Neural cell (in vitro differentiated cells): ENCODE results near the gene FARP1. TPM values are rescaled to one million over a fixed set of nuclear protein-coding genes. Genes with fewer than 3 reads are reported as not detected.

ENCODE experiments used
- H2AFZ ChIP-seq: fragments of 200-600, 300-800 bp; sonication (generic), shearing (Covaris generic); 2 replicates; pipeline ENCODE4 v1.6.0; 2014; ENCODE audit warnings: low read depth, mild to moderate bottlenecking, antibody characterized with exemption, low read length, moderate library complexity
- H3F3A ChIP-seq: fragments of 200-600 bp; shearing (Covaris generic); 2 replicates; pipeline ENCODE4 v1.6.1; 2016; ENCODE audit warnings: mild to moderate bottlenecking, moderate library complexity, mixed read lengths, antibody characterized with exemption, low read length; ENCODE audit not compliant: insufficient read depth, poor library complexity, severe bottlenecking
- H3K27ac ChIP-seq: fragments of 200-600, 300-800 bp; sonication (generic), shearing (Covaris generic); 2 replicates; pipeline ENCODE4 v1.5.1; 2014; ENCODE audit warnings: mild to moderate bottlenecking, low read length, moderate library complexity
- H3K27me3 ChIP-seq: fragments of 300-800, 200-600 bp; sonication (generic), shearing (Covaris generic); 2 replicates; pipeline ENCODE4 v1.6.0; 2014; ENCODE audit warnings: mild to moderate bottlenecking, low read depth, low read length, moderate library complexity; ENCODE audit not compliant: insufficient read depth
- H3K36me3 ChIP-seq: fragments of 300-800, 200-600 bp; sonication (generic), shearing (Covaris generic); 2 replicates; pipeline ENCODE4 v1.5.1; 2014; ENCODE audit warnings: mild to moderate bottlenecking, antibody characterized with exemption, low read length, moderate library complexity; ENCODE audit not compliant: insufficient read depth
- H3K4me2 ChIP-seq: fragments of 300-800, 200-600 bp; sonication (generic), shearing (Covaris generic); 2 replicates; pipeline ENCODE4 v1.6.0; 2014; ENCODE audit warnings: mild to moderate bottlenecking, low read length
- H3K4me3 ChIP-seq: fragments of 300-800, 200-600 bp; sonication (generic), shearing (Covaris generic); 2 replicates; pipeline ENCODE4 v1.5.1; 2014; ENCODE audit warnings: mild to moderate bottlenecking, low read length, moderate library complexity
- H3K79me2 ChIP-seq: fragments of 200-600 bp; shearing (Covaris generic); replicated peaks from 2 replicates; pipeline ENCODE4 v1.6.0; 2014; ENCODE audit warnings: mild to moderate bottlenecking, low read length, moderate library complexity; ENCODE audit not compliant: insufficient read depth
- H3K9ac ChIP-seq: fragments of 300-800, 200-600 bp; sonication (generic), shearing (Covaris generic); 2 replicates; pipeline ENCODE4 v1.6.1; 2016; ENCODE audit warnings: mild to moderate bottlenecking, low read length, mixed read lengths
- H3K9me2 ChIP-seq: fragments of 200-600 bp; shearing (Covaris generic); 2 replicates; pipeline ENCODE4 v1.6.1; 2016; ENCODE audit warnings: mild to moderate bottlenecking, low read length, mixed read lengths; ENCODE audit not compliant: insufficient read depth
- H3K9me3 ChIP-seq: fragments of 200-600, 300-800 bp; sonication (generic), shearing (Covaris generic); 2 replicates; pipeline ENCODE4 v1.6.1; 2016; ENCODE audit warnings: mild to moderate bottlenecking, mixed run types, low read length, moderate library complexity, mixed read lengths
- H4K20me1 ChIP-seq: fragments of 200-600 bp; shearing (Covaris generic); 2 replicates; pipeline ENCODE4 v1.6.1; 2016; ENCODE audit warnings: mild to moderate bottlenecking, mixed run types; ENCODE audit not compliant: insufficient read depth
- EP300 ChIP-seq: fragments of 450-650 bp; conservative IDR thresholded peaks from 2 replicates; pipeline ENCODE4 v1.6.1; 2014; ENCODE audit warnings: antibody characterized with exemption, mild to moderate bottlenecking, moderate library complexity; ENCODE audit not compliant: poor library complexity, severe bottlenecking
- EZH2 ChIP-seq: fragments of 200-600, 300-800 bp; shearing (Covaris generic), sonication (generic); IDR thresholded peaks from 2 replicates; pipeline ENCODE4 v1.6.1; 2014; ENCODE audit warnings: antibody characterized with exemption, low read length, borderline replicate concordance, mild to moderate bottlenecking; ENCODE audit not compliant: insufficient read depth, poor library complexity, severe bottlenecking
- MXI1 ChIP-seq: fragments of 450-650 bp; conservative IDR thresholded peaks from 2 replicates; pipeline ENCODE4 v1.6.1; 2014; ENCODE audit warnings: antibody characterized with exemption, mild to moderate bottlenecking; ENCODE audit not compliant: poor library complexity, severe bottlenecking
- POLR2AphosphoS5 ChIP-seq: IDR thresholded peaks from 2 replicates; pipeline ENCODE4 v1.6.1; 2012
- RAD21 ChIP-seq: fragments of 450-650 bp; conservative IDR thresholded peaks from 2 replicates; pipeline ENCODE4 v1.6.1; 2014; ENCODE audit warnings: antibody characterized with exemption, mild to moderate bottlenecking, moderate library complexity
- REST ChIP-seq: IDR thresholded peaks from 2 replicates; pipeline ENCODE4 v1.6.1; 2012; ENCODE audit warnings: borderline replicate concordance
- SMC3 ChIP-seq: fragments of 450-650 bp; conservative IDR thresholded peaks from 2 replicates; pipeline ENCODE4 v1.6.1; 2014; ENCODE audit warnings: antibody characterized with exemption, mild to moderate bottlenecking, moderate library complexity; ENCODE audit not compliant: poor library complexity
- TAF1 ChIP-seq: IDR thresholded peaks from 2 replicates; pipeline ENCODE4 v1.6.1; 2012; ENCODE audit warnings: low read depth
- polyA plus RNA-seq: library from polyadenylated mRNA; depleted of rRNA; stranded (reverse); fragments of >200 nt; gene quantifications from 2 replicates; pipeline ENCODE4 v1.2.3, GENCODE V29; 2014
- TF ChIP-seq, protein P1 (sequence below): fragments of 450-650 bp; IDR thresholded peaks from 2 replicates; pipeline ENCODE4 v1.5.1; 2014; ENCODE audit warnings: antibody characterized with exemption, mild to moderate bottlenecking, moderate library complexity; ENCODE audit not compliant: poor library complexity, severe bottlenecking

The FARP1 gene
- polyA plus RNA-seq, 1 donor from 2014 or later = 19.7 TPM

- peaks cover 29% of the 10 kb centered on the region for H3K79me2 ChIP-seq
- no peak overlapping the region for H3K4me3 ChIP-seq
- no peak overlapping the region for H3K4me2 ChIP-seq
- H3K9me2 ChIP-seq = no peaks in the 10 kb centered on the region
- H3K36me3 ChIP-seq = no peaks in the 10 kb centered on the region
- H3F3A ChIP-seq = peaks cover 5% of the 10 kb centered on the region
- H4K20me1 ChIP-seq = no peaks in the 10 kb centered on the region
- H3K9me3 ChIP-seq = no peaks in the 10 kb centered on the region
- H3K27me3 ChIP-seq = no peaks in the 10 kb centered on the region
- H3K27ac ChIP-seq = no peak overlapping the region
- no peak overlapping the region for H3K9ac ChIP-seq
- TF ChIP-seq TAF1 (no peak), EZH2 (no peak), RAD21 (no peak), REST (no peak), EP300 (no peak), SMC3 (no peak), POLR2AphosphoS5 (no peak), MXI1 (no peak)
- TF ChIP-seq, protein P1, sequence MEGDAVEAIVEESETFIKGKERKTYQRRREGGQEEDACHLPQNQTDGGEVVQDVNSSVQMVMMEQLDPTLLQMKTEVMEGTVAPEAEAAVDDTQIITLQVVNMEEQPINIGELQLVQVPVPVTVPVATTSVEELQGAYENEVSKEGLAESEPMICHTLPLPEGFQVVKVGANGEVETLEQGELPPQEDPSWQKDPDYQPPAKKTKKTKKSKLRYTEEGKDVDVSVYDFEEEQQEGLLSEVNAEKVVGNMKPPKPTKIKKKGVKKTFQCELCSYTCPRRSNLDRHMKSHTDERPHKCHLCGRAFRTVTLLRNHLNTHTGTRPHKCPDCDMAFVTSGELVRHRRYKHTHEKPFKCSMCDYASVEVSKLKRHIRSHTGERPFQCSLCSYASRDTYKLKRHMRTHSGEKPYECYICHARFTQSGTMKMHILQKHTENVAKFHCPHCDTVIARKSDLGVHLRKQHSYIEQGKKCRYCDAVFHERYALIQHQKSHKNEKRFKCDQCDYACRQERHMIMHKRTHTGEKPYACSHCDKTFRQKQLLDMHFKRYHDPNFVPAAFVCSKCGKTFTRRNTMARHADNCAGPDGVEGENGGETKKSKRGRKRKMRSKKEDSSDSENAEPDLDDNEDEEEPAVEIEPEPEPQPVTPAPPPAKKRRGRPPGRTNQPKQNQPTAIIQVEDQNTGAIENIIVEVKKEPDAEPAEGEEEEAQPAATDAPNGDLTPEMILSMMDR = no peak
- no peak overlapping the region for H2AFZ ChIP-seq
Measured at GRCh38 chr13:98297745-98298144, 154.9 kb downstream of the FARP1 start.

GRCh38 chr13:98298599-98298998 is 155.7 kb downstream of the FARP1 start:
- H3K9me2 ChIP-seq = no peaks in the 10 kb centered on the region
- H4K20me1 ChIP-seq = no peaks in the 10 kb centered on the region
- TF ChIP-seq SMC3 (no peak), MXI1 (no peak), EP300 (no peak), POLR2AphosphoS5 (no peak), RAD21 (no peak), TAF1 (no peak), EZH2 (no peak), REST (no peak)
- TF ChIP-seq, protein P1 = no peak
- no peak overlapping the region for H2AFZ ChIP-seq
- H3K9ac ChIP-seq = no peak overlapping the region
- peak overlapping the region; percentile 53 for H3K27ac ChIP-seq
- no peak overlapping the region for H3K4me2 ChIP-seq
- peaks cover 5% of the 10 kb centered on the region for H3F3A ChIP-seq
- H3K27me3 ChIP-seq = no peaks in the 10 kb centered on the region
- H3K79me2 ChIP-seq = peaks cover 30% of the 10 kb centered on the region
- H3K9me3 ChIP-seq = no peaks in the 10 kb centered on the region
- H3K4me3 ChIP-seq = no peak overlapping the region
- no peaks in the 10 kb centered on the region for H3K36me3 ChIP-seq
